Left lobe of liver (tissue), 2 donors: Measurements from ENCODE around the gene FRS2. TPM values are rescaled to one million over a fixed set of nuclear protein-coding genes. Genes with fewer than 3 reads are reported as not detected.

ENCODE experiments used
- ATAC-seq: fragments of 200-7000 bp; cut with Tn5 transposase; one replicate; pipeline ENCODE4 v1.9.1; 2020; ENCODE audit warnings: mild to moderate bottlenecking, moderate library complexity
- DNase-seq: peaks from one replicate; pipeline ENCODE4 v3.0.0-alpha.2; 2020; ENCODE audit warnings: low spot score
- total RNA-seq: library from RNA; stranded (reverse); gene quantifications from one replicate; pipeline ENCODE4 v1.2.1, GENCODE V29; 2021
- donor health status: DM: no; HTN: no; CAD: no; lungs with moderate emphysema.
- donor health status: DM: no; HTN: yes; CAD: no.

FRS2 gene
- total RNA-seq, 1 donor from 2014 or later, result 15.2 TPM

DNA sequence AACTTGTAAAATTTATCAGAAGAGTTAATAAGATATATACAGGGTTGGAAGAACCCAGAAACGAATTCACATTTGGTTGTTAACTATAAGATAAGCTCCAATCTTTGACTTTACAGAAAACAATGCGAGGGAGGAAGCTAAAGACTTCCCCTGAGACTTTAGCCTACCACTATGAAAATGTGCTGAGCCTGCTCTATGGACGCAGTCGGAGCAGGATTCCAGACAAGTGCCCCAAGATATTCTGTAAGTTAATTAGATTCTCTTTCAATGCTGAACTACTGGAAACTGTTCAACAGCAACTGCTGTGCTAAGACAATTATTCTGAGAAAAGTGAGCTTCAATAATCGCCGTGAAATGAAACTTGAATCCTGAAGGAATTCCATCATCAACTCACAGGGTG, 148.9 kb downstream of the FRS2 start:
- ATAC-seq (peak; percentile 41), DNase-seq (no peak)

DNA sequence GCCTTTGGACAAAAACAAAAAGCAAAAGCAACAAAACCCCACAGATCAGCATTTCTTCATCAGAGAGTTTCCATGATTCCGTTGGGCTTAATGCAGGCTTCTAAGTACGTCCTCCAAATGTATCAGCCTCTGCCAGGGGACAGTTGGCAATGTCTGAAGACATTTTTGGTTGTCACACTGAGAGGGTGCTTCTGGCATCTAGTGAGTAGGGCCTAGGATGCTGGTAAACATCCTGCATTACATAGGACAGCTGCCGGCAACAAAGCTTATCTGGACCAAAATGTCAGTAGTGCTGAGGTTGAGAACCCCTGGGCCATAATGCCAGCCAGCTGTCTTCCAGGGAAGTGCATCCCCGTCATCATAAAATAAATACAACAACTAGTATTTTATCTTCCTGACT, 149.9 kb downstream of the FRS2 start:
- ATAC-seq (no peak), DNase-seq (no peak)

DNA sequence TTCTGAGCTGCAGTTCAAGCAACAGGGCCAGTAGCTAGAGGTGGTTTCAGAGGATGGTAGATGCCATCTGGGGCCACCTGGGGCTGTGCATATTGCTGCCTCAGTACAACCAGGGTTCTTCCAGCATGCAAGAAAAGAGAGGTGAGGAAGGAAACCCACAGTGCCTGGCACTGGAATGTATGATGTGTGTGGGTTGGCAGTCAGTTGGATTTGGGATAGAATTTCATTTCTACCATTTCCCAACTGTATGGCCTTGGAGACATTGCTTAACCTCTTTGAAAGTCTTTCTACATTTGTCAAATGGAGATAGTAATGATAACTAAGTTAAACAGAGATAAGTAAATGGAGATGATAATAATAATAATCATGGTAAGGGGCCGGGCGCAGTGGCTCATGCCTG, 150.7 kb downstream of the FRS2 start:
- no peak for DNase-seq
- no peak for ATAC-seq

DNA sequence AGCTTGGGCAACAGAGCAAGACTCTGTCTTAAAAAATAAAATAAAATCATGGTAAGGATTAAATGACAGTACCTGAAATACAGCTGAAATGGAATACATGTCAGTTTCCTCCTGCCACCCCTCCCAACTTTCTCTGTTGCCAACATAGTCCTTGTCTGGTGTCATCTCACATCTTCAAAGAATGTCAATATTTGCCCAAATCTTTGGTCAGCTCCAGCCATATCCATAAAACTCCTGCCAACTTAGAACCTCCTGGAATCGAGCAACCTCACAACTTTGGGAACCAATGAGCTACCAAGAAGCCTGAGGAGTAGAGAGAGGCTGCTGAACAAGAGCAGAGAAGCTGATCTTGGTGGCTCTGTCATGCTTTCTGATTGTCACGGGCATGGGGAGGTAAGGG, 151.4 kb downstream of the FRS2 start:
- DNase-seq (no peak), ATAC-seq (no peak)

DNA sequence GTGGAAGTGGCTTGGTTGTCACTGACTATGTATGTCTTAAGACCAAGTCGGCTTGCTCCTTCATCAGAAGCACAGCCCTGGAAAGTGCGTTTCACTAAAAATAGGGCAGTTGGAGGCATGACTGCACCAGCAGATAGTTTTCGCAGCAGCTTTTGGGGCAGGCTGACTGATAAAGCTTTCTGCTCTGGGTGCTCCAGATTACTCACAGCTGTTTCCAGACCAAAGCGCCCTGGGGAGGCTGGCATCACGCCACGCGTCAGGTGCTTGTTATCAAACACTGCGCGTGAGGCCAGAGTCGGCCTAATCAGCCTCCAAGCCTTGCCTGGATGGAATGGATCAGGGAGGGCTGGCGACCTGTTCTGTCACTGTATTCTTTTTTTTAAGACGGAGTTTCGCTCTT, 153.8 kb downstream of the FRS2 start:
- ATAC-seq, result no peak
- DNase-seq, result no peak

DNA sequence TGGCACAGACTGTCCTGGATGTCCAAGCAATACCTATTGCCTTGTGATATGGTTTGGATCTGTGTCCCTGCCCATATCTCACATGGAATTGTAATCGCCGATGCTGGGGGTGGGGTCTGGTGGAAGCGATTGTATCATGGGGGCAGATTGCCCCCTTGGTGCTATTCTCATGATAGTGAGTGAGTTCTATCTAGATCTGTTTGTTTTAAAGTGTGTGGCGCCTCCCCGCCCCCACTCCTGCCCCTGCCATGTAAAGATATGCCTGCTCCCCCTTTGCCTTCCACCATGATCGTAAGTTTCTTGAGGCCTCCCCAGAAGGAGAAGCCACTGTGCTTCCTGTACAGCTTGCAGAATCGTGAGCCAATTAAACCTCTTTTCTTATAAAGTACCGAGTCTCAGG, 157.3 kb downstream of the FRS2 start:
- no peak for ATAC-seq
- no peak for DNase-seq

Other genes with a start within 250 kb of the FRS2 start
- gene CPSF6, start 230.8 kb upstream of the FRS2 start, total RNA-seq, result 17.8 TPM
- gene LYZ, start 122.0 kb upstream of the FRS2 start, total RNA-seq, result 6.6 TPM
- gene YEATS4, start 110.6 kb upstream of the FRS2 start, total RNA-seq, result 3.4 TPM
- 33.4 TPM for gene CCT2, start 115.1 kb downstream of the FRS2 start, total RNA-seq
- not detected for gene LRRC10, start 140.5 kb downstream of the FRS2 start, total RNA-seq
- not detected for gene BEST3, start 228.9 kb downstream of the FRS2 start, total RNA-seq